Endodermal cell (in vitro differentiated cells): ENCODE measurements around the gene DNTT. TPM values are rescaled to one million over a fixed set of nuclear protein-coding genes. Genes with fewer than 3 reads are reported as not detected.

ENCODE experiments used
- DNase-seq: peaks from one replicate; pipeline ENCODE4 v3.0.0-alpha.2; 2017
- H3K27ac ChIP-seq: 2 replicates; pipeline ENCODE4 v1.5.1; 2013; ENCODE audit warnings: mild to moderate bottlenecking, low read depth, low read length, moderate library complexity
- H3K27me3 ChIP-seq: 2 replicates; pipeline ENCODE4 v1.6.1; 2013; ENCODE audit warnings: mild to moderate bottlenecking, low read length, moderate library complexity; ENCODE audit not compliant: insufficient read depth, control insufficient read depth, poor library complexity, severe bottlenecking
- H3K36me3 ChIP-seq: 2 replicates; pipeline ENCODE4 v1.7.0; 2013; ENCODE audit warnings: mild to moderate bottlenecking, low read length, moderate library complexity; ENCODE audit not compliant: control insufficient read depth, insufficient read depth
- H3K4me1 ChIP-seq: one replicate; pipeline ENCODE4 v1.7.0; 2013; ENCODE audit warnings: low read length; ENCODE audit not compliant: control insufficient read depth, insufficient read depth
- H3K4me3 ChIP-seq: 2 replicates; pipeline ENCODE4 v1.5.1; 2013; ENCODE audit warnings: mild to moderate bottlenecking, low read length, moderate library complexity
- H3K9ac ChIP-seq: 2 replicates; pipeline ENCODE4 v1.6.1; 2013; ENCODE audit warnings: mild to moderate bottlenecking, low read length, moderate library complexity; ENCODE audit not compliant: poor library complexity, severe bottlenecking; ENCODE audit errors: extremely low read depth
- H3K9me3 ChIP-seq: 2 replicates; pipeline ENCODE4 v1.6.1; 2013; ENCODE audit warnings: mild to moderate bottlenecking, low read length, moderate library complexity; ENCODE audit not compliant: control insufficient read depth
- H3K27ac Mint-ChIP-seq: 2 replicates; pipeline ENCODE4 v1.8.0; 2020; ENCODE audit warnings: mixed read lengths
- H3K27me3 Mint-ChIP-seq: 2 replicates; pipeline ENCODE4 v1.8.0; 2021; ENCODE audit warnings: mild to moderate bottlenecking, mixed read lengths; ENCODE audit not compliant: insufficient read depth
- H3K36me3 Mint-ChIP-seq: 2 replicates; pipeline ENCODE4 v1.8.0; 2020; ENCODE audit warnings: low read depth, mixed read lengths
- H3K4me1 Mint-ChIP-seq: 2 replicates; pipeline ENCODE4 v1.8.0; 2020; ENCODE audit warnings: mixed read lengths
- H3K4me3 Mint-ChIP-seq: 2 replicates; pipeline ENCODE4 v1.8.0; 2020; ENCODE audit warnings: mild to moderate bottlenecking, moderate library complexity, mixed read lengths
- H3K9me3 Mint-ChIP-seq: 2 replicates; pipeline ENCODE4 v1.8.0; 2020; ENCODE audit warnings: mild to moderate bottlenecking, mixed read lengths
- CTCF ChIP-seq: fragments of 200-600 bp; sonication (generic); conservative IDR thresholded peaks from 2 replicates; pipeline ENCODE4 v1.5.0; 2021; ENCODE audit warnings: antibody characterized with exemption, mild to moderate bottlenecking
- WGBS, 2 experiments: methylation state at CpG; one replicate each; pipeline versions ENCODE4 v1.1.5 to v1.1.7; 2013; ENCODE audit warnings: missing lambda C conversion rate in 2 of 2, mixed read lengths in 1 of 2; ENCODE audit not compliant: insufficient coverage in 1 of 2, insufficient read length in 1 of 2; 5-methylcytosine and 5-hydroxymethylcytosine counted together
- long read RNA-seq, 4 experiments: library from polyadenylated mRNA in 2 of 4; library from RNA in 1 of 4; library from capped mRNA in 1 of 4; stranded (forward) in 3 of 4; unstranded in 1 of 4; transcript quantifications; one replicate each; pipeline ENCODE4 v2.0.0, GENCODE V29; 2020 to 2021; ENCODE audit warnings: inconsistent platforms in 1 of 4
- polyA plus RNA-seq, 2 experiments: library from polyadenylated mRNA; stranded (reverse); fragments of 50-300 nt; gene quantifications; one replicate each; pipeline ENCODE4 v1.2.3, GENCODE V29; 2013
- total RNA-seq, 2 donors: library from RNA; stranded (reverse); fragmentation: NEBNext Ultra II Directional in 1 of 2; extraction: Animal tissue kit (Norgen Biotek cat#: 25700) in 1 of 2; gene quantifications; 2 replicates in 1 of 2; 3 replicates in 1 of 2; pipeline ENCODE4 v1.2.1, GENCODE V29; 2021

Gene DNTT
- total RNA-seq: not detected
- polyA plus RNA-seq (2013, experiment 1 of 2): not detected
- polyA plus RNA-seq (2013, experiment 2 of 2): not detected
- long read RNA-seq, experiment 1: 0 reads
- long read RNA-seq, experiment 2: 0 reads
- long read RNA-seq, experiment 3: 0 reads
- long read RNA-seq, experiment 4: 0 reads

GRCh38 chr10:96304230-96304629, at the start of gene DNTT:
DNTT (plus strand) TSS chr10:96304434; CDS start chr10:96304498, 64 bp downstream.
- no peak within 1 kb of the TSS for H3K27ac ChIP-seq
- WGBS, 2 experiments: 89 to 100% methylated on average over 5 to 8 of the region's 8 CpGs
- no peak within 1 kb of the TSS for H3K27ac Mint-ChIP-seq
- no peaks in the 10 kb centered on the region for H3K27me3 Mint-ChIP-seq
- H3K9me3 Mint-ChIP-seq: no peaks in the 10 kb centered on the region
- H3K4me3 Mint-ChIP-seq: no peak within 1 kb of the TSS
- H3K9ac ChIP-seq: no peak within 1 kb of the TSS
- H3K4me1 ChIP-seq: peaks cover 5% of the 10 kb centered on the region
- H3K27me3 ChIP-seq: no peaks in the 10 kb centered on the region
- H3K4me1 Mint-ChIP-seq: peaks cover 27% of the 10 kb centered on the region
- no peaks in the 10 kb centered on the region for H3K36me3 ChIP-seq
- no peak within 1 kb of the TSS for H3K4me3 ChIP-seq
- DNase-seq: no peak
- no peaks in the 10 kb centered on the region for H3K9me3 ChIP-seq
- H3K36me3 Mint-ChIP-seq: no peaks in the 10 kb centered on the region
- TF ChIP-seq CTCF: no peak

GRCh38 chr10:96254976-96255375, 49.3 kb upstream of the DNTT start:
- TF ChIP-seq CTCF: no peak
- Mint-ChIP-seq H3K27ac (no peak overlapping the region), H3K4me3 (no peak overlapping the region), H3K36me3 (no peaks in the 10 kb centered on the region), H3K4me1 (peaks cover 14% of the 10 kb centered on the region), H3K27me3 (peaks cover 19% of the 10 kb centered on the region), H3K9me3 (no peaks in the 10 kb centered on the region)
- H3K9me3 ChIP-seq: no peaks in the 10 kb centered on the region
- peaks cover 4% of the 10 kb centered on the region for H3K4me1 ChIP-seq
- no peak overlapping the region for H3K27ac ChIP-seq
- no peak overlapping the region for H3K4me3 ChIP-seq
- no peak for DNase-seq
- 83 to 86% methylated on average over 2 to 5 of the region's 5 CpGs for WGBS, 2 experiments
- H3K27me3 ChIP-seq: peaks cover 49% of the 10 kb centered on the region
- H3K36me3 ChIP-seq: no peaks in the 10 kb centered on the region
- H3K9ac ChIP-seq: no peak overlapping the region

GRCh38 chr10:96255549-96256333, 48.5 kb upstream of the DNTT start:
- Histone ChIP-seq H3K4me1 (peaks cover 4% of the 10 kb centered on the region), H3K27ac (no peak overlapping the region), H3K27me3 (peaks cover 49% of the 10 kb centered on the region), H3K9ac (no peak overlapping the region), H3K9me3 (no peaks in the 10 kb centered on the region), H3K4me3 (no peak overlapping the region), H3K36me3 (no peaks in the 10 kb centered on the region)
- H3K36me3 Mint-ChIP-seq: no peaks in the 10 kb centered on the region
- no peak for TF ChIP-seq CTCF
- WGBS, 2 experiments: 65 to 71% methylated on average over 3 to 6 of the region's 6 CpGs
- no peak overlapping the region for H3K27ac Mint-ChIP-seq
- no peak overlapping the region for H3K4me3 Mint-ChIP-seq
- DNase-seq: no peak
- H3K9me3 Mint-ChIP-seq: no peaks in the 10 kb centered on the region
- peaks cover 9% of the 10 kb centered on the region for H3K4me1 Mint-ChIP-seq
- peaks cover 22% of the 10 kb centered on the region for H3K27me3 Mint-ChIP-seq
